ENCODE results near the gene MCCD1.

MCCD1 gene

DNA sequence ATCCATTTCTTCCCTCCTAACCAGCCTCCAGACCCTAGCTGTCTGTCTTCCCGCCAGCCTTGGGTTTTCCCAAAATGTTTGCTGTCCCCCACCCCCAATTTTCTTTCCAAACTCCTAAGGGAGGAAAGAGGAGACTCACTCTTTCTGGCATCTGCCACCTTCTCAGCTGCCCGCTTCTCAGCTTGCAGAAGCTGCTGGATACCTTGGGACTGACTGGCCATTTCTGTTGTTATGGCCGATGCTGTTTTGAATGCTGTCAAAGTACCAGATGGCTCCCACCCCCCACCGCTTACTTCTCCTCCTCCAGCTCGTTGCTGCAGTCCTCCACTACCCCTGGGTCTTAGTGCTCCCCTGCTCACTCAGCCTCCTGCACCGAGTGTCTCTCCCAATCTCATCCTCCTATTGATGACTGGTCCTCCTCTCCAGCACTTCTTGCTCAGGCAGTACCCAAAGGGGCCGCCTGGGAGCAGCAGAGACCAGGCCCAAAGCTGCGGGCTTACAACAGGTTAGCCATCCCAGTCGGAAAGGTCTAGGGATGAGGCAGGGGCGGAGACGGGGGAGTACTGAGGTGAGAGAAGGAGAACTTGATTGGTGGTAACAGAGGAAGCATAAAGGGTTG, 17.7 kb downstream of the MCCD1 start, which contains the start of gene ATP6V1G2 (continued):
- TF ChIP-seq ZNF292 (tag by site-specific recombination; IDR thresholded peaks at IDR 0.05; ENCODE audit: borderline replicate concordance, low read depth) (no peak), ZNF350 (tag by site-specific recombination; IDR thresholded peaks at IDR 0.05) (no peak), ZNF37A (tag by site-specific recombination; IDR thresholded peaks at IDR 0.05) (no peak), ZNF626 (tag by site-specific recombination; IDR thresholded peaks at IDR 0.05) (no peak), ZNF324 (tag by site-specific recombination; IDR thresholded peaks at IDR 0.05) (no peak), ZNF2 (tag by site-specific recombination; IDR thresholded peaks at IDR 0.05) (peak; percentile 60; the same call in 1 of the 2 replicates), ZIC2 (tag by site-specific recombination; IDR thresholded peaks at IDR 0.05) (peak; percentile 44; the same call in 1 of the 2 replicates), HOXD13 (CRISPR knock-in tag; IDR thresholded peaks at IDR 0.05; ENCODE audit: borderline replicate concordance) (no peak), ZNF423 (tag by site-specific recombination; IDR thresholded peaks at IDR 0.05) (no peak), KLF7 (tag by site-specific recombination; IDR thresholded peaks at IDR 0.05; ENCODE audit: borderline replicate concordance) (no peak), ZSCAN16 (tag by site-specific recombination; IDR thresholded peaks at IDR 0.05) (no peak), ZNF335 (tag by site-specific recombination; conservative IDR thresholded peaks at IDR 0.05) (peak; percentile 59), ZNF76 (tag by site-specific recombination; IDR thresholded peaks at IDR 0.05; ENCODE audit: borderline replicate concordance, low read depth) (peak; percentile 8; the same call in 1 of the 2 replicates), YY2 (tag by site-specific recombination; IDR thresholded peaks at IDR 0.05) (peak; percentile 79), ZNF311 (tag by site-specific recombination; IDR thresholded peaks at IDR 0.05; ENCODE audit: borderline replicate concordance) (no peak), ZNF600 (tag by site-specific recombination; IDR thresholded peaks at IDR 0.05) (peak; percentile 8; the same call in 1 of the 2 replicates), ZNF501 (tag by site-specific recombination; IDR thresholded peaks at IDR 0.05) (peak; percentile 49; the same call in 1 of the 2 replicates)
- TF ChIP-seq, protein P1, sequence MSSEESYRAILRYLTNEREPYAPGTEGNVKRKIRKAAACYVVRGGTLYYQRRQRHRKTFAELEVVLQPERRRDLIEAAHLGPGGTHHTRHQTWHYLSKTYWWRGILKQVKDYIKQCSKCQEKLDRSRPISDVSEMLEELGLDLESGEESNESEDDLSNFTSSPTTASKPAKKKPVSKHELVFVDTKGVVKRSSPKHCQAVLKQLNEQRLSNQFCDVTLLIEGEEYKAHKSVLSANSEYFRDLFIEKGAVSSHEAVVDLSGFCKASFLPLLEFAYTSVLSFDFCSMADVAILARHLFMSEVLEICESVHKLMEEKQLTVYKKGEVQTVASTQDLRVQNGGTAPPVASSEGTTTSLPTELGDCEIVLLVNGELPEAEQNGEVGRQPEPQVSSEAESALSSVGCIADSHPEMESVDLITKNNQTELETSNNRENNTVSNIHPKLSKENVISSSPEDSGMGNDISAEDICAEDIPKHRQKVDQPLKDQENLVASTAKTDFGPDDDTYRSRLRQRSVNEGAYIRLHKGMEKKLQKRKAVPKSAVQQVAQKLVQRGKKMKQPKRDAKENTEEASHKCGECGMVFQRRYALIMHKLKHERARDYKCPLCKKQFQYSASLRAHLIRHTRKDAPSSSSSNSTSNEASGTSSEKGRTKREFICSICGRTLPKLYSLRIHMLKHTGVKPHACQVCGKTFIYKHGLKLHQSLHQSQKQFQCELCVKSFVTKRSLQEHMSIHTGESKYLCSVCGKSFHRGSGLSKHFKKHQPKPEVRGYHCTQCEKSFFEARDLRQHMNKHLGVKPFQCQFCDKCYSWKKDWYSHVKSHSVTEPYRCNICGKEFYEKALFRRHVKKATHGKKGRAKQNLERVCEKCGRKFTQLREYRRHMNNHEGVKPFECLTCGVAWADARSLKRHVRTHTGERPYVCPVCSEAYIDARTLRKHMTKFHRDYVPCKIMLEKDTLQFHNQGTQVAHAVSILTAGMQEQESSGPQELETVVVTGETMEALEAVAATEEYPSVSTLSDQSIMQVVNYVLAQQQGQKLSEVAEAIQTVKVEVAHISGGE (tag by site-specific recombination; conservative IDR thresholded peaks at IDR 0.05; ENCODE audit: low read depth): peak; percentile 90
- TF ChIP-seq, protein P2, sequence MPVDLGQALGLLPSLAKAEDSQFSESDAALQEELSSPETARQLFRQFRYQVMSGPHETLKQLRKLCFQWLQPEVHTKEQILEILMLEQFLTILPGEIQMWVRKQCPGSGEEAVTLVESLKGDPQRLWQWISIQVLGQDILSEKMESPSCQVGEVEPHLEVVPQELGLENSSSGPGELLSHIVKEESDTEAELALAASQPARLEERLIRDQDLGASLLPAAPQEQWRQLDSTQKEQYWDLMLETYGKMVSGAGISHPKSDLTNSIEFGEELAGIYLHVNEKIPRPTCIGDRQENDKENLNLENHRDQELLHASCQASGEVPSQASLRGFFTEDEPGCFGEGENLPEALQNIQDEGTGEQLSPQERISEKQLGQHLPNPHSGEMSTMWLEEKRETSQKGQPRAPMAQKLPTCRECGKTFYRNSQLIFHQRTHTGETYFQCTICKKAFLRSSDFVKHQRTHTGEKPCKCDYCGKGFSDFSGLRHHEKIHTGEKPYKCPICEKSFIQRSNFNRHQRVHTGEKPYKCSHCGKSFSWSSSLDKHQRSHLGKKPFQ (tag by site-specific recombination; IDR thresholded peaks at IDR 0.05): no peak; the same call in 1 of the 2 replicates
- TF ChIP-seq, protein P3, sequence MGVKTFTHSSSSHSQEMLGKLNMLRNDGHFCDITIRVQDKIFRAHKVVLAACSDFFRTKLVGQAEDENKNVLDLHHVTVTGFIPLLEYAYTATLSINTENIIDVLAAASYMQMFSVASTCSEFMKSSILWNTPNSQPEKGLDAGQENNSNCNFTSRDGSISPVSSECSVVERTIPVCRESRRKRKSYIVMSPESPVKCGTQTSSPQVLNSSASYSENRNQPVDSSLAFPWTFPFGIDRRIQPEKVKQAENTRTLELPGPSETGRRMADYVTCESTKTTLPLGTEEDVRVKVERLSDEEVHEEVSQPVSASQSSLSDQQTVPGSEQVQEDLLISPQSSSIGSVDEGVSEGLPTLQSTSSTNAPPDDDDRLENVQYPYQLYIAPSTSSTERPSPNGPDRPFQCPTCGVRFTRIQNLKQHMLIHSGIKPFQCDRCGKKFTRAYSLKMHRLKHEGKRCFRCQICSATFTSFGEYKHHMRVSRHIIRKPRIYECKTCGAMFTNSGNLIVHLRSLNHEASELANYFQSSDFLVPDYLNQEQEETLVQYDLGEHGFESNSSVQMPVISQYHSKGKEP (tag by site-specific recombination; IDR thresholded peaks at IDR 0.05): peak; percentile 79; the same call in 1 of the 2 replicates
- TF ChIP-seq, protein P4, sequence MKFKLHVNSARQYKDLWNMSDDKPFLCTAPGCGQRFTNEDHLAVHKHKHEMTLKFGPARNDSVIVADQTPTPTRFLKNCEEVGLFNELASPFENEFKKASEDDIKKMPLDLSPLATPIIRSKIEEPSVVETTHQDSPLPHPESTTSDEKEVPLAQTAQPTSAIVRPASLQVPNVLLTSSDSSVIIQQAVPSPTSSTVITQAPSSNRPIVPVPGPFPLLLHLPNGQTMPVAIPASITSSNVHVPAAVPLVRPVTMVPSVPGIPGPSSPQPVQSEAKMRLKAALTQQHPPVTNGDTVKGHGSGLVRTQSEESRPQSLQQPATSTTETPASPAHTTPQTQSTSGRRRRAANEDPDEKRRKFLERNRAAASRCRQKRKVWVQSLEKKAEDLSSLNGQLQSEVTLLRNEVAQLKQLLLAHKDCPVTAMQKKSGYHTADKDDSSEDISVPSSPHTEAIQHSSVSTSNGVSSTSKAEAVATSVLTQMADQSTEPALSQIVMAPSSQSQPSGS (tag by site-specific recombination; IDR thresholded peaks at IDR 0.05; ENCODE audit: low read depth): no peak
- TF ChIP-seq, protein P5, sequence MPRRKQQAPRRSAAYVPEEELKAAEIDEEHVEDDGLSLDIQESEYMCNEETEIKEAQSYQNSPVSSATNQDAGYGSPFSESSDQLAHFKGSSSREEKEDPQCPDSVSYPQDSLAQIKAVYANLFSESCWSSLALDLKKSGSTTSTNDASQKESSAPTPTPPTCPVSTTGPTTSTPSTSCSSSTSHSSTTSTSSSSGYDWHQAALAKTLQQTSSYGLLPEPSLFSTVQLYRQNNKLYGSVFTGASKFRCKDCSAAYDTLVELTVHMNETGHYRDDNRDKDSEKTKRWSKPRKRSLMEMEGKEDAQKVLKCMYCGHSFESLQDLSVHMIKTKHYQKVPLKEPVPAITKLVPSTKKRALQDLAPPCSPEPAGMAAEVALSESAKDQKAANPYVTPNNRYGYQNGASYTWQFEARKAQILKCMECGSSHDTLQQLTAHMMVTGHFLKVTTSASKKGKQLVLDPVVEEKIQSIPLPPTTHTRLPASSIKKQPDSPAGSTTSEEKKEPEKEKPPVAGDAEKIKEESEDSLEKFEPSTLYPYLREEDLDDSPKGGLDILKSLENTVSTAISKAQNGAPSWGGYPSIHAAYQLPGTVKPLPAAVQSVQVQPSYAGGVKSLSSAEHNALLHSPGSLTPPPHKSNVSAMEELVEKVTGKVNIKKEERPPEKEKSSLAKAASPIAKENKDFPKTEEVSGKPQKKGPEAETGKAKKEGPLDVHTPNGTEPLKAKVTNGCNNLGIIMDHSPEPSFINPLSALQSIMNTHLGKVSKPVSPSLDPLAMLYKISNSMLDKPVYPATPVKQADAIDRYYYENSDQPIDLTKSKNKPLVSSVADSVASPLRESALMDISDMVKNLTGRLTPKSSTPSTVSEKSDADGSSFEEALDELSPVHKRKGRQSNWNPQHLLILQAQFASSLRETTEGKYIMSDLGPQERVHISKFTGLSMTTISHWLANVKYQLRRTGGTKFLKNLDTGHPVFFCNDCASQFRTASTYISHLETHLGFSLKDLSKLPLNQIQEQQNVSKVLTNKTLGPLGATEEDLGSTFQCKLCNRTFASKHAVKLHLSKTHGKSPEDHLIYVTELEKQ (tag by site-specific recombination; IDR thresholded peaks at IDR 0.05; ENCODE audit: borderline replicate concordance): no peak
- TF ChIP-seq, protein P6, sequence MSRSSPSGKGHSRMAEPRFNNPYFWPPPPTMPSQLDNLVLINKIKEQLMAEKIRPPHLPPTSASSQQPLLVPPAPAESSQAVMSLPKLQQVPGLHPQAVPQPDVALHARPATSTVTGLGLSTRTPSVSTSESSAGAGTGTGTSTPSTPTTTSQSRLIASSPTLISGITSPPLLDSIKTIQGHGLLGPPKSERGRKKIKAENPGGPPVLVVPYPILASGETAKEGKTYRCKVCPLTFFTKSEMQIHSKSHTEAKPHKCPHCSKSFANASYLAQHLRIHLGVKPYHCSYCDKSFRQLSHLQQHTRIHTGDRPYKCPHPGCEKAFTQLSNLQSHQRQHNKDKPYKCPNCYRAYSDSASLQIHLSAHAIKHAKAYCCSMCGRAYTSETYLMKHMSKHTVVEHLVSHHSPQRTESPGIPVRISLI (tag by site-specific recombination; IDR thresholded peaks at IDR 0.05): no peak
- TF ChIP-seq, protein P7, sequence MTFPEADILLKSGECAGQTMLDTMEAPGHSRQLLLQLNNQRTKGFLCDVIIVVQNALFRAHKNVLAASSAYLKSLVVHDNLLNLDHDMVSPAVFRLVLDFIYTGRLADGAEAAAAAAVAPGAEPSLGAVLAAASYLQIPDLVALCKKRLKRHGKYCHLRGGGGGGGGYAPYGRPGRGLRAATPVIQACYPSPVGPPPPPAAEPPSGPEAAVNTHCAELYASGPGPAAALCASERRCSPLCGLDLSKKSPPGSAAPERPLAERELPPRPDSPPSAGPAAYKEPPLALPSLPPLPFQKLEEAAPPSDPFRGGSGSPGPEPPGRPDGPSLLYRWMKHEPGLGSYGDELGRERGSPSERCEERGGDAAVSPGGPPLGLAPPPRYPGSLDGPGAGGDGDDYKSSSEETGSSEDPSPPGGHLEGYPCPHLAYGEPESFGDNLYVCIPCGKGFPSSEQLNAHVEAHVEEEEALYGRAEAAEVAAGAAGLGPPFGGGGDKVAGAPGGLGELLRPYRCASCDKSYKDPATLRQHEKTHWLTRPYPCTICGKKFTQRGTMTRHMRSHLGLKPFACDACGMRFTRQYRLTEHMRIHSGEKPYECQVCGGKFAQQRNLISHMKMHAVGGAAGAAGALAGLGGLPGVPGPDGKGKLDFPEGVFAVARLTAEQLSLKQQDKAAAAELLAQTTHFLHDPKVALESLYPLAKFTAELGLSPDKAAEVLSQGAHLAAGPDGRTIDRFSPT (tag by site-specific recombination; IDR thresholded peaks at IDR 0.05): no peak
